B cell (primary cell): ENCODE data around the gene FZD10.

ENCODE experiments used
- EZH2 ChIP-seq: IDR thresholded peaks from 2 replicates; pipeline ENCODE4 v1.6.1; 2012; ENCODE audit warnings: borderline replicate concordance, low read depth, mild to moderate bottlenecking, moderate library complexity, low read length; ENCODE audit not compliant: insufficient read depth, poor library complexity, severe bottlenecking
- TF ChIP-seq, protein P1 (sequence below): fragments of 200-600 bp; IDR thresholded peaks from one replicate; pipeline ENCODE4 v1.8.0; 2022; ENCODE audit warnings: antibody characterized with exemption, mild to moderate bottlenecking

DNA sequence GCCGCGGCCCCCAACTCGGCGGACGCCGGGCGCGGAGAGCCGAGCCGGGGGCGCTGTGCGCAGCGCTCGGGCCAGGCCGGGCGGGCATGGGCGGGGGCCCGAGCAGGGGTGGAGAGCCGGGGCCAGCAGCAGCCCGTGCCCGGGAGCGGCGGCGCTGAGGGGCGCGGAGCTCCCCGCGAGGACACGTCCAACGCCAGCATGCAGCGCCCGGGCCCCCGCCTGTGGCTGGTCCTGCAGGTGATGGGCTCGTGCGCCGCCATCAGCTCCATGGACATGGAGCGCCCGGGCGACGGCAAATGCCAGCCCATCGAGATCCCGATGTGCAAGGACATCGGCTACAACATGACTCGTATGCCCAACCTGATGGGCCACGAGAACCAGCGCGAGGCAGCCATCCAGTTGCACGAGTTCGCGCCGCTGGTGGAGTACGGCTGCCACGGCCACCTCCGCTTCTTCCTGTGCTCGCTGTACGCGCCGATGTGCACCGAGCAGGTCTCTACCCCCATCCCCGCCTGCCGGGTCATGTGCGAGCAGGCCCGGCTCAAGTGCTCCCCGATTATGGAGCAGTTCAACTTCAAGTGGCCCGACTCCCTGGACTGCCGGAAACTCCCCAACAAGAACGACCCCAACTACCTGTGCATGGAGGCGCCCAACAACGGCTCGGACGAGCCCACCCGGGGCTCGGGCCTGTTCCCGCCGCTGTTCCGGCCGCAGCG lies 639 bp downstream of the FZD10 start:
- TF ChIP-seq, protein P1, sequence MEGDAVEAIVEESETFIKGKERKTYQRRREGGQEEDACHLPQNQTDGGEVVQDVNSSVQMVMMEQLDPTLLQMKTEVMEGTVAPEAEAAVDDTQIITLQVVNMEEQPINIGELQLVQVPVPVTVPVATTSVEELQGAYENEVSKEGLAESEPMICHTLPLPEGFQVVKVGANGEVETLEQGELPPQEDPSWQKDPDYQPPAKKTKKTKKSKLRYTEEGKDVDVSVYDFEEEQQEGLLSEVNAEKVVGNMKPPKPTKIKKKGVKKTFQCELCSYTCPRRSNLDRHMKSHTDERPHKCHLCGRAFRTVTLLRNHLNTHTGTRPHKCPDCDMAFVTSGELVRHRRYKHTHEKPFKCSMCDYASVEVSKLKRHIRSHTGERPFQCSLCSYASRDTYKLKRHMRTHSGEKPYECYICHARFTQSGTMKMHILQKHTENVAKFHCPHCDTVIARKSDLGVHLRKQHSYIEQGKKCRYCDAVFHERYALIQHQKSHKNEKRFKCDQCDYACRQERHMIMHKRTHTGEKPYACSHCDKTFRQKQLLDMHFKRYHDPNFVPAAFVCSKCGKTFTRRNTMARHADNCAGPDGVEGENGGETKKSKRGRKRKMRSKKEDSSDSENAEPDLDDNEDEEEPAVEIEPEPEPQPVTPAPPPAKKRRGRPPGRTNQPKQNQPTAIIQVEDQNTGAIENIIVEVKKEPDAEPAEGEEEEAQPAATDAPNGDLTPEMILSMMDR: no peak
- no peak for TF ChIP-seq EZH2
